Adrenal gland (tissue), 12 donors: ENCODE measurements around the gene LHX6. TPM values are rescaled to one million over a fixed set of nuclear protein-coding genes. Genes with fewer than 3 reads are reported as not detected.

Experiments used
- DNase-seq, 7 donors: peaks; one replicate each; pipeline ENCODE4 v3.0.0-alpha.2; 2019 to 2020
- H3K27ac ChIP-seq, 5 donors: fragments of 200-600 bp; sonication (generic) in 4 of 5; 1 replicate in 3 of 5; 2 replicates in 2 of 5; pipeline versions ENCODE4 v1.5.1 to v1.8.0; 2016 to 2020; ENCODE audit warnings: mild to moderate bottlenecking in 1 of 5
- H3K27me3 ChIP-seq: fragments of 200-600 bp; 2 replicates; pipeline ENCODE4 v1.8.0; 2021
- H3K36me3 ChIP-seq, 2 donors: fragments of 200-600 bp; replicated peaks in 1 of 2; 1 replicate in 1 of 2; 2 replicates in 1 of 2; pipeline versions ENCODE4 v1.5.1 to v1.8.0; 2018 to 2022
- H3K4me1 ChIP-seq, 2 donors: fragments of 200-600 bp; replicated peaks in 1 of 2; 1 replicate in 1 of 2; 2 replicates in 1 of 2; pipeline versions ENCODE4 v1.5.1 to v1.8.0; 2018 to 2021
- H3K4me3 ChIP-seq, 4 donors: fragments of 200-600 bp; sonication (generic) in 3 of 4; one replicate each; pipeline ENCODE4 v1.5.1; 2016 to 2018
- H3K9me3 ChIP-seq, 3 donors: fragments of 200-600 bp; sonication (generic) in 1 of 3; replicated peaks in 1 of 3; 1 replicate in 2 of 3; 2 replicates in 1 of 3; pipeline versions ENCODE4 v1.5.1 to v1.8.0; 2016 to 2021
- POLR2A ChIP-seq, 2 donors: fragments of 450-650 bp; IDR thresholded peaks; one replicate each; pipeline ENCODE4 v1.6.1; 2017; ENCODE audit warnings: antibody characterized with exemption in 2 of 2, mild to moderate bottlenecking in 2 of 2, moderate library complexity in 1 of 2
- WGBS, 4 donors: extraction: QIAGEN DNeasy Blood & Tissue Kit in 2 of 4; methylation state at CpG; one replicate each; pipeline versions ENCODE4 v1.1.5 to v1.1.7; 2013 to 2017; 5-methylcytosine and 5-hydroxymethylcytosine counted together
- intact Hi-C, 2 donors: fragments of 100-400 bp; cut with DNase I; formaldehyde crosslinking; loops; one replicate each; pipeline versions ENCODE4 v1.14.1 to v1.15.0; 2022 to 2023
- polyA plus RNA-seq, 3 donors: library from polyadenylated mRNA; stranded (reverse); fragments of 200-250 nt in 2 of 3; fragments of 350-450 nt in 1 of 3; fragmentation: Illumina TruSeq in 1 of 3; extraction: RNeasy Lipid Tissue Mini Kit (QIAGEN cat#74804) in 1 of 3; gene quantifications; one replicate each; pipeline ENCODE4 v1.2.3, GENCODE V29; 2013 to 2014
- total RNA-seq, 9 donors: library from RNA; depleted of rRNA in 4 of 9; stranded (reverse); fragments of >200 nt in 4 of 9; fragments of 120-200 nt in 1 of 9; fragmentation: NEBNext Ultra II Directional in 1 of 9; extraction: Animal tissue kit (Norgen Biotek cat#: 25700) in 1 of 9; gene quantifications; one replicate each; pipeline versions ENCODE4 v1.1.0 to v1.2.4, GENCODE V29; 2013 to 2023
- TF ChIP-seq, protein P1 (sequence below), 6 experiments: fragments of 450-650 bp in 4 of 6; fragments of 200-600 bp in 2 of 6; sonication (generic) in 1 of 6; IDR thresholded peaks; 1 replicate in 5 of 6; 2 replicates in 1 of 6; pipeline versions ENCODE4 v1.5.1 to v1.8.0; 2016 to 2021; ENCODE audit warnings: antibody characterized with exemption in 6 of 6, mild to moderate bottlenecking in 2 of 6, moderate library complexity in 1 of 6
- donor health status: healthy with polysubstance abuse.
- donor health status: Bipolar disorder and iron deficiency.
- donor health status: DM: yes; HTN: yes; CAD: no.
- donor health status: DM: no; HTN: no; CAD: no.
- donor health status: DM: no; HTN: no; CAD: no.
- donor health status: DM: yes; HTN: yes; CAD: no.

Gene LHX6
- total and polyA plus RNA-seq, 12 donors, result 0.17 to 3.6 (median 1.5) TPM

GRCh38 chr9:122221183-122221811 lies 7.5 kb downstream of the LHX6 start:
- Histone ChIP-seq H3K4me3 (no peak overlapping the region), H3K4me1 (peaks cover 7 to 23% of the 10 kb centered on the region in 2 donors), H3K9me3 (no peaks in the 10 kb centered on the region), H3K27ac (no peak overlapping the region), H3K27me3 (peaks cover 91% of the 10 kb centered on the region), H3K36me3 (no peaks in the 10 kb centered on the region)
- DNase-seq, result peak in 1 of 7 donors; percentile 43
- no peak for TF ChIP-seq POLR2A (IDR thresholded peaks at IDR 0.05)
- TF ChIP-seq, protein P1, sequence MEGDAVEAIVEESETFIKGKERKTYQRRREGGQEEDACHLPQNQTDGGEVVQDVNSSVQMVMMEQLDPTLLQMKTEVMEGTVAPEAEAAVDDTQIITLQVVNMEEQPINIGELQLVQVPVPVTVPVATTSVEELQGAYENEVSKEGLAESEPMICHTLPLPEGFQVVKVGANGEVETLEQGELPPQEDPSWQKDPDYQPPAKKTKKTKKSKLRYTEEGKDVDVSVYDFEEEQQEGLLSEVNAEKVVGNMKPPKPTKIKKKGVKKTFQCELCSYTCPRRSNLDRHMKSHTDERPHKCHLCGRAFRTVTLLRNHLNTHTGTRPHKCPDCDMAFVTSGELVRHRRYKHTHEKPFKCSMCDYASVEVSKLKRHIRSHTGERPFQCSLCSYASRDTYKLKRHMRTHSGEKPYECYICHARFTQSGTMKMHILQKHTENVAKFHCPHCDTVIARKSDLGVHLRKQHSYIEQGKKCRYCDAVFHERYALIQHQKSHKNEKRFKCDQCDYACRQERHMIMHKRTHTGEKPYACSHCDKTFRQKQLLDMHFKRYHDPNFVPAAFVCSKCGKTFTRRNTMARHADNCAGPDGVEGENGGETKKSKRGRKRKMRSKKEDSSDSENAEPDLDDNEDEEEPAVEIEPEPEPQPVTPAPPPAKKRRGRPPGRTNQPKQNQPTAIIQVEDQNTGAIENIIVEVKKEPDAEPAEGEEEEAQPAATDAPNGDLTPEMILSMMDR (IDR thresholded peaks at IDR 0.05), result no peak
- intact Hi-C loops, result no loop called here
- WGBS, 4 donors, result 22 to 30% (median 25%) methylated on average over 26 to 27 of the region's 27 CpGs

GRCh38 chr9:122220673-122221182 lies 8.0 kb downstream of the LHX6 start:
- Histone ChIP-seq H3K4me1 (peaks cover 7 to 19% of the 10 kb centered on the region in 2 donors), H3K27ac (no peak overlapping the region), H3K36me3 (no peaks in the 10 kb centered on the region), H3K27me3 (peaks cover 90% of the 10 kb centered on the region), H3K4me3 (no peak overlapping the region), H3K9me3 (no peaks in the 10 kb centered on the region)
- intact Hi-C loops, result no loop called here
- no peak for TF ChIP-seq POLR2A (IDR thresholded peaks at IDR 0.05)
- TF ChIP-seq, protein P1 (IDR thresholded peaks at IDR 0.05), result no peak
- peak in 1 of 7 donors; percentile 35 for DNase-seq
- 23 to 41% (median 36%) methylated on average over 14 to 18 of the region's 18 CpGs for WGBS, 4 donors

DNA sequence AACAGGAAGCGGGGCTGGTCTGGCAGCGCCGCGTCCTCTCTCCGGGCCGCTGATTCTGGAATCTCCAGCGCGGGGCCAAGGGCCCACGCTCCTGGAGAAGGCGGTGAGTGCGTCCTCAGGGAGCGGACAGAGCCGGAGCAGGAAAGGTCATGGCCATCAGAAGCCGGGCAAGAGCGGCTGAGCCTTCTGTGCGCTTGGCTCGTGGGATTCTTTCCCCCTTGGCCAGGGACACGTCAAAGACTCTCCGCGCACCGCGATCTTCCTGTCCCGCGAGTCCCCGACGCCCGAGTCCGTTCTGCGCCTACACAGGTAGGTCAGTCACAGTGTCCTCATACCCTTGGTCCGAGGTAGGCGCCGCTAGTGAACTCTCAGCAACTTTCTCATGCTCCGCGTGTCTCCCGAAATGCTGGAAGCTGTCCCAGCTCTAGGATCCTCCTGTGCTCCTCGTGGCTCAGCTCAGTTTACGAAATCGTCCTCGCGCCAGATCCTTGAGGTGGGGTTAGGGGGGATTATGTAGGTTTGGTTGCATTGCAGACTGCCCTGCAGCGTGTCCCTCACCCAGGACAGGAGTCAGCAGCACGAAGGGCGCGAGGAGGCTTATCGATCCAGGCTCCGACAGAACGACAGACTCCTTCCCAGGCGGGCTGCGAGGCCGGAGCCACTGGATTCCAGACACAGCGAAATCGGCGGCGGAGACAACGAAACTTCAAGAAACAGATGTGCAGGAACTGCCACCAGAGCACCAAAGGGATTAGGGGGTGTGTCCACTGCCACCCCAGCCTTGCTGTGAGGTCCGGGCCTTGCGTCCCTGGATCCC lies 8.7 kb downstream of the LHX6 start:
- peaks cover 85% of the 10 kb centered on the region for H3K27me3 ChIP-seq
- peak in 2 of 7 donors; percentile 13 to 50 for DNase-seq
- H3K9me3 ChIP-seq, result no peaks in the 10 kb centered on the region
- H3K27ac ChIP-seq, result no peak overlapping the region
- no peaks in the 10 kb centered on the region for H3K36me3 ChIP-seq
- peaks cover 7 to 19% of the 10 kb centered on the region in 2 donors for H3K4me1 ChIP-seq
- WGBS, 4 donors, result 13 to 28% (median 18%) methylated on average over 39 to 57 of the region's 57 CpGs
- H3K4me3 ChIP-seq, result peak overlapping the region in 1 of 4 donors; percentile 20
- TF ChIP-seq POLR2A (IDR thresholded peaks at IDR 0.05), result no peak
- TF ChIP-seq, protein P1 (IDR thresholded peaks at IDR 0.05), result no peak
- intact Hi-C loops, result no loop called here
